ENCODE data around the gene AMBP. TPM values are rescaled to one million over a fixed set of nuclear protein-coding genes. Genes with fewer than 3 reads are reported as not detected.

The AMBP gene
- total and polyA plus RNA-seq, 2 donors (not counting 1 experiment from before 2014, with no cell fraction given): not detected

- ChIA-PET CTCF (interaction anchor here (1.3 kb wide), 1 partner anchor 30 kb away, joined by 3 read pairs; no protein-coding TSS in a partner anchor), POLR2A (no interaction called here)
- no peak for TF ChIP-seq EZH2 (IDR thresholded peaks at IDR 0.05; ENCODE audit: borderline replicate concordance, insufficient read depth, low read depth, low read length, poor library complexity, severe bottlenecking)
- TF ChIP-seq CTCF (IDR thresholded peaks at IDR 0.05): no peak
- Mint-ChIP-seq H3K27me3 (peaks cover 37% of the 10 kb centered on the region), H3K27ac (no peak overlapping the region), H3K9me3 (ENCODE audit: insufficient read depth) (no peaks in the 10 kb centered on the region), H3K4me3 (no peak overlapping the region), H3K4me1 (no peaks in the 10 kb centered on the region)
- no peak overlapping the region for H3K27ac ChIP-seq (ENCODE audit: low read length in 2 of 2)
- intact Hi-C loops (cut with micrococcal nuclease): no loop called here
- H3K9me3 ChIP-seq (ENCODE audit: control extremely low read depth in 1 of 3, control insufficient read depth in 2 of 3, insufficient read depth in 1 of 3, low read length in 2 of 3): peaks cover 0 to 3% (median 0%) of the 10 kb centered on the region in 3 donors
- no peak overlapping the region for H3K4me2 ChIP-seq (replicated peaks; ENCODE audit: low read depth, low read length, poor library complexity, severe bottlenecking)
- no peaks in the 10 kb centered on the region for H3K4me1 ChIP-seq (ENCODE audit: control insufficient read depth in 2 of 2, insufficient read depth in 2 of 2, low read length in 2 of 2)
- 67% methylated on average over 1 of the region's 1 CpG for WGBS (ENCODE audit: insufficient coverage)
- no peak overlapping the region for H3K4me3 ChIP-seq (ENCODE audit: control extremely low read depth in 1 of 5, extremely low read depth in 1 of 5, insufficient read depth in 1 of 5, low read depth in 2 of 5, low read length in 4 of 5)
- ATAC-seq (ENCODE audit: low read depth) (no peak), DNase-seq (no peak)
- H4K20me1 ChIP-seq (ENCODE audit: control insufficient read depth, insufficient read depth, low read length, poor library complexity, severe bottlenecking): no peaks in the 10 kb centered on the region
- no peaks in the 10 kb centered on the region for H3K79me2 ChIP-seq (ENCODE audit: control insufficient read depth, insufficient read depth, low read length)
- peaks cover 0 to 9% (median 0%) of the 10 kb centered on the region in 4 experiments for H3K27me3 ChIP-seq (replicated peaks in 1 of 4; ENCODE audit: control extremely low read depth in 1 of 4, control insufficient read depth in 3 of 4, insufficient read depth in 4 of 4, low read length in 3 of 4)
- no peaks in the 10 kb centered on the region for H3K36me3 ChIP-seq (replicated peaks in 1 of 2; ENCODE audit: control extremely low read depth in 1 of 2, control insufficient read depth in 1 of 2, extremely low read depth in 1 of 2, insufficient read depth in 2 of 2, low read length in 1 of 2)
- H3K9ac ChIP-seq (ENCODE audit: low read length): no peak overlapping the region
- H2AFZ ChIP-seq (ENCODE audit: insufficient read depth, low read depth, low read length, poor library complexity, severe bottlenecking): no peak overlapping the region
These were observed 34.2 kb upstream of the AMBP start for GRCh38 chr9:114112325-114112724.

- DNase-seq (no peak), ATAC-seq (ENCODE audit: low read depth) (no peak)
- Mint-ChIP-seq H3K4me3 (no peak overlapping the region), H3K27me3 (peaks cover 34% of the 10 kb centered on the region), H3K4me1 (no peaks in the 10 kb centered on the region), H3K9me3 (ENCODE audit: insufficient read depth) (no peaks in the 10 kb centered on the region), H3K27ac (no peak overlapping the region)
- no peak for TF ChIP-seq EZH2 (IDR thresholded peaks at IDR 0.05; ENCODE audit: borderline replicate concordance, insufficient read depth, low read depth, low read length, poor library complexity, severe bottlenecking)
- no peak for TF ChIP-seq CTCF (IDR thresholded peaks at IDR 0.05)
- H3K4me3 ChIP-seq (ENCODE audit: control extremely low read depth in 1 of 5, extremely low read depth in 1 of 5, insufficient read depth in 1 of 5, low read depth in 2 of 5, low read length in 4 of 5): no peak overlapping the region
- no peak overlapping the region for H2AFZ ChIP-seq (ENCODE audit: insufficient read depth, low read depth, low read length, poor library complexity, severe bottlenecking)
- no CpG with 5 or more reads among the region's 2 CpGs for WGBS (ENCODE audit: insufficient coverage)
- no peaks in the 10 kb centered on the region for H4K20me1 ChIP-seq (ENCODE audit: control insufficient read depth, insufficient read depth, low read length, poor library complexity, severe bottlenecking)
- H3K79me2 ChIP-seq (ENCODE audit: control insufficient read depth, insufficient read depth, low read length): no peaks in the 10 kb centered on the region
- H3K4me1 ChIP-seq (ENCODE audit: control insufficient read depth in 2 of 2, insufficient read depth in 2 of 2, low read length in 2 of 2): no peaks in the 10 kb centered on the region
- no peaks in the 10 kb centered on the region for H3K9me3 ChIP-seq (ENCODE audit: control extremely low read depth in 1 of 3, control insufficient read depth in 2 of 3, insufficient read depth in 1 of 3, low read length in 2 of 3)
- peaks cover 0 to 3% (median 0%) of the 10 kb centered on the region in 4 experiments for H3K27me3 ChIP-seq (replicated peaks in 1 of 4; ENCODE audit: control extremely low read depth in 1 of 4, control insufficient read depth in 3 of 4, insufficient read depth in 4 of 4, low read length in 3 of 4)
- H3K27ac ChIP-seq (ENCODE audit: low read length in 2 of 2): no peak overlapping the region
- POLR2A ChIA-PET: no interaction called here
- no peak overlapping the region for H3K4me2 ChIP-seq (replicated peaks; ENCODE audit: low read depth, low read length, poor library complexity, severe bottlenecking)
- CTCF ChIA-PET: interaction anchor here (0.8 to 2.0 kb wide), 2 partner anchors 12 to 28 kb away, joined by 3 to 6 read pairs; no protein-coding TSS in a partner anchor
- no peak overlapping the region for H3K9ac ChIP-seq (ENCODE audit: low read length)
- no peaks in the 10 kb centered on the region for H3K36me3 ChIP-seq (replicated peaks in 1 of 2; ENCODE audit: control extremely low read depth in 1 of 2, control insufficient read depth in 1 of 2, extremely low read depth in 1 of 2, insufficient read depth in 2 of 2, low read length in 1 of 2)
- intact Hi-C loops (cut with micrococcal nuclease): no loop called here
These were observed 32.1 kb upstream of the AMBP start for GRCh38 chr9:114110180-114110579.
